Lower lobe of right lung (tissue), 2 donors: Measurements from ENCODE around the gene DIS3L2. TPM values are rescaled to one million over a fixed set of nuclear protein-coding genes. Genes with fewer than 3 reads are reported as not detected.

Experiments
- ATAC-seq, 2 donors: fragments of 200-7000 bp; cut with Tn5 transposase; one replicate each; pipeline ENCODE4 v1.9.1; 2020 to 2022; ENCODE audit warnings: mild to moderate bottlenecking in 2 of 2, moderate library complexity in 2 of 2
- DNase-seq: peaks from one replicate; pipeline ENCODE4 v3.0.0-alpha.2; 2020
- H3K27ac ChIP-seq: fragments of 200-600 bp; one replicate; pipeline ENCODE4 v1.8.0; 2022
- H3K27me3 ChIP-seq: fragments of 200-600 bp; one replicate; pipeline ENCODE4 v1.8.0; 2022; ENCODE audit warnings: low read depth
- H3K36me3 ChIP-seq: fragments of 200-600 bp; one replicate; pipeline ENCODE4 v1.8.0; 2022; ENCODE audit warnings: mild to moderate bottlenecking
- H3K4me1 ChIP-seq: fragments of 200-600 bp; one replicate; pipeline ENCODE4 v1.8.0; 2022
- H3K4me3 ChIP-seq: fragments of 200-600 bp; one replicate; pipeline ENCODE4 v1.8.0; 2022; ENCODE audit warnings: mild to moderate bottlenecking
- H3K9me3 ChIP-seq: fragments of 200-600 bp; one replicate; pipeline ENCODE4 v1.8.0; 2022
- intact Hi-C: fragments of 100-400 bp; cut with DNase I; formaldehyde crosslinking; loops from one replicate; pipeline ENCODE4 v1.11.0; 2022
- total RNA-seq: library from RNA; stranded (reverse); fragmentation: NEBNext Ultra II Directional; extraction: Animal tissue kit (Norgen Biotek cat#: 25700); gene quantifications from one replicate; pipeline ENCODE4 v1.2.1, GENCODE V29; 2021
- TF ChIP-seq, protein P1 (sequence below): fragments of 200-600 bp; IDR thresholded peaks from one replicate; pipeline ENCODE4 v1.8.0; 2022; ENCODE audit warnings: antibody characterized with exemption, mild to moderate bottlenecking
- donor health status: DM: no; HTN: yes; CAD: no; lungs with severe emphysema.

The DIS3L2 gene
- total RNA-seq, 1 donor from 2014 or later = 34.4 TPM

DNA sequence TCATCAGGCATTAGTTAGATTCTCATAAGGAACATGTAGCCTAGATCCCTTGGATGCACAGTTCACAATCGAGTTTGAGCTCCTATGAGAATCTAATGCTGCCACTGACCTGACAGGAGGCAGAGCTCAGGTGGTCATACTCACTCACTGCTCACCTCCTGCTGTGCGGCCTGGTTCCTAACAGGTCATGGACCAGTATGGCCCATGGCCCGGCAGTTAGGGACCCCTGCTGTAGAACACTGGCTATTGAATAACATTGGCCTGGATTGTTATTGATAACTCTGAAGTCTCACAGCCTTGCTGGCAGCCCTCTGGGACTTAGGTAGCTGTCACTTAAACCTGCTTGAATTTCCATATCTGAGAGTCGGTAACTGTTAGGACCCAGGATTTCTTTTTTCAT, 302.6 kb downstream of the DIS3L2 start:
- H3K36me3 ChIP-seq = peaks cover 50% of the 10 kb centered on the region
- DNase-seq = no peak
- H3K27me3 ChIP-seq = no peaks in the 10 kb centered on the region
- no peaks in the 10 kb centered on the region for H3K9me3 ChIP-seq
- peaks cover 9% of the 10 kb centered on the region for H3K4me1 ChIP-seq
- intact Hi-C loops = no loop called here
- H3K4me3 ChIP-seq = no peak overlapping the region
- no peak overlapping the region for H3K27ac ChIP-seq
- TF ChIP-seq, protein P1, sequence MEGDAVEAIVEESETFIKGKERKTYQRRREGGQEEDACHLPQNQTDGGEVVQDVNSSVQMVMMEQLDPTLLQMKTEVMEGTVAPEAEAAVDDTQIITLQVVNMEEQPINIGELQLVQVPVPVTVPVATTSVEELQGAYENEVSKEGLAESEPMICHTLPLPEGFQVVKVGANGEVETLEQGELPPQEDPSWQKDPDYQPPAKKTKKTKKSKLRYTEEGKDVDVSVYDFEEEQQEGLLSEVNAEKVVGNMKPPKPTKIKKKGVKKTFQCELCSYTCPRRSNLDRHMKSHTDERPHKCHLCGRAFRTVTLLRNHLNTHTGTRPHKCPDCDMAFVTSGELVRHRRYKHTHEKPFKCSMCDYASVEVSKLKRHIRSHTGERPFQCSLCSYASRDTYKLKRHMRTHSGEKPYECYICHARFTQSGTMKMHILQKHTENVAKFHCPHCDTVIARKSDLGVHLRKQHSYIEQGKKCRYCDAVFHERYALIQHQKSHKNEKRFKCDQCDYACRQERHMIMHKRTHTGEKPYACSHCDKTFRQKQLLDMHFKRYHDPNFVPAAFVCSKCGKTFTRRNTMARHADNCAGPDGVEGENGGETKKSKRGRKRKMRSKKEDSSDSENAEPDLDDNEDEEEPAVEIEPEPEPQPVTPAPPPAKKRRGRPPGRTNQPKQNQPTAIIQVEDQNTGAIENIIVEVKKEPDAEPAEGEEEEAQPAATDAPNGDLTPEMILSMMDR = no peak
- no peak for ATAC-seq

DNA sequence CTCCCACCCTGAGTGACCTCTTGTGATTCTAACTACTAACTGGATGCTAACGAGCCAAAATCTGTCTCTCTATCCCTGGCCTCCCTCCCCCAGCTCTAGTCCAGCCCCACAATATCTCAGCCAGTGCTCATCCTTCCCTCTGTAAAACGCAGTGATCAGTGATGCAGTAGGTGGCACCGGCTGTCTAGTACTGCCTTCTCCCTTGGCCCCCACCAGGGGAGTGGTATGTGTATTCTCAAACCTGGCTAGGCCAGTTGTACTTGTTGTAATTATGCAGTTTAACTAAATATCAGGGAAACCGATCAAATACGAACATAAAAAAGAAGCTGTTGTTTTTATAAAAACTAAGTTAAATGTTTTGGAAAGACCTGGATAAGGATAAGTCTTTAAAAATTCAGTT, 303.8 kb downstream of the DIS3L2 start:
- Histone ChIP-seq H3K9me3 (no peaks in the 10 kb centered on the region), H3K4me1 (peaks cover 2% of the 10 kb centered on the region), H3K4me3 (no peak overlapping the region), H3K36me3 (peaks cover 50% of the 10 kb centered on the region), H3K27me3 (no peaks in the 10 kb centered on the region), H3K27ac (no peak overlapping the region)
- ATAC-seq (no peak), DNase-seq (no peak)
- intact Hi-C loops = no loop called here
- TF ChIP-seq, protein P1 = no peak

DNA sequence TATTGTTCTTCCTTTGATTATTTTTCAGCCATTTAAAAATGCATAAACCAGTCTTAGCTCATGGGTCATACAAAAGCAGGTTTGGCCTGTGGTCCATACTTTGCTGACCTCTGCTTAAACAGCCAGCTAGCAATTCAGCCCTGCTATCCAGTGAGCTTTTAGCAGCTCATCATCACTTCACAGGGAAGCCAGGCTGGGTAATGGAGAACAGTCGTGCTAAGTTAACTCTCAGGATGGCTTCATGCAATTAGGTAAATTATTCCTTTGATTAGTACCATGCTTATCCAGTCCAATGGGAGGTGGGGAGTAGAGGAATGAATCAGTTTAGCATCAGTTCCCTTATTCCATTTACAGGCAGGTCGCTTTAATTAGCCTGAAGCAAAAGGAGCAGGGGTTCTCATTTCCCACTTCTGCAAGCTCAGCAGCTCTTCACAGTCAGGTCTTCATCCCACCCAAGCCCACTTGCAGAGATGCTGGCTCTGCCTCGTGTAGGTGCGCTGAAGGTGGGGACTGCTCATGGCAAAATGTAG, 307.2 kb downstream of the DIS3L2 start:
- no peaks in the 10 kb centered on the region for H3K27me3 ChIP-seq
- TF ChIP-seq, protein P1 = no peak
- no peak overlapping the region for H3K27ac ChIP-seq
- ATAC-seq (no peak), DNase-seq (no peak)
- H3K4me1 ChIP-seq = no peaks in the 10 kb centered on the region
- H3K4me3 ChIP-seq = no peak overlapping the region
- intact Hi-C loops = no loop called here
- H3K9me3 ChIP-seq = no peaks in the 10 kb centered on the region
- peaks cover 35% of the 10 kb centered on the region for H3K36me3 ChIP-seq

DNA sequence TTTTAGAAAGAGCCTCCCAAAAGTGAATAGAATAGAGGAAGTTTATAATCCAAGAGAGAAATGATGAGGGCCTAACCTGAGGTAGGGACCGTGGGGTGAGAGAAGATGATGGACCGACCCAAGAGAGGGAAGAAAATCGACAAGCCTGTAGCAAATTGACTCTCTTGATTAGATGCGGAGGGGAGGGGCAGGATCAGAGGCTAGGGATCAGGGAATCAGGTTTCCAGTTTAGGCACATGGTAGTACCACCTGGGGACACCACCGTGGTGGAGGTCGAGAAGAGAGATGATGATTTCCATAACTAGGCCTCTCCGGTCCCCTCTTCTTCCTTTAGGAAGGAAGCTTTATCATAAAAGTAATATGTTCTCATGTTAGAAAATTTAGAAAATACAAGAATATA, 308.4 kb downstream of the DIS3L2 start:
- Histone ChIP-seq H3K36me3 (peaks cover 27% of the 10 kb centered on the region), H3K9me3 (no peaks in the 10 kb centered on the region), H3K27ac (no peak overlapping the region), H3K4me1 (no peaks in the 10 kb centered on the region), H3K27me3 (no peaks in the 10 kb centered on the region), H3K4me3 (no peak overlapping the region)
- intact Hi-C loops = no loop called here
- DNase-seq (no peak), ATAC-seq (no peak)
- TF ChIP-seq, protein P1 = no peak

DNA sequence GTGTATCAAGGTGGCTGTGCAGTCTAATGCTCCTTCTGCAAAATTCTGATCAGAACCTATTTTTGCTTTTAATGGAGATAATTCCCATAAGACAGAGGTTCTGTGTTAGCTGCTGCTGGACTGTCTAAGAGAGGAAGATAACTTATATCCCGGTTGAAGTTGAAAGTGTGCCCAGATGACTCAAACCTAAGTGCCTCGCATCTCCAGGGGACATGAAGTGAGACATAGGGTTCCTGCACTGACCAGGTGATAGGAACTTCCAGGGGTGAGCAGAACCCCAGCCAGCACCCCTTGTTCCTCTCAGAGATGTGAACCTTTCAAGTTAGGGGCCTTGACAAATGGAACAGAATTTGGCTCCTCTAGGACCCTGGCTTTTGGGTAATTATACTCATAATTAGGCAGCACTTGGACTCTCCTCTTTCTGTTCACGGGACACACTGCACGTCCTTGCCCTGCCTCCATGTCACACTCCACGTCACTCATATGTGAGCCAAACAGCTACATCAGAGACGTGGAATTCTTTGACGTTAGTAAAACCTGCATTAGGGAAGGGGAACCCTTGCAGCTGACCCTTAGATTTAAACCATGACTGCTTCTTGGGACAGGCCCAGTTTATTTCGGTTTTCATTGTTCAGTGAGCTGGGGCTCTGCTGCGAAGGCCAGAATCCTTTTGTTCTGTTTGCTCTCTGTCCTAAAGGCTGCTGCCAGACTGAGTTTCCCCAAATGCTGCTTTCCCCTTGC, 312.6 kb downstream of the DIS3L2 start:
- no peaks in the 10 kb centered on the region for H3K27me3 ChIP-seq
- intact Hi-C loops = no loop called here
- H3K27ac ChIP-seq = no peak overlapping the region
- H3K4me1 ChIP-seq = no peaks in the 10 kb centered on the region
- TF ChIP-seq, protein P1 = no peak
- no peak overlapping the region for H3K4me3 ChIP-seq
- no peaks in the 10 kb centered on the region for H3K9me3 ChIP-seq
- ATAC-seq (no peak), DNase-seq (no peak)
- peaks cover 13% of the 10 kb centered on the region for H3K36me3 ChIP-seq
